ENCODE measurements around the gene TBR1. TPM values are rescaled to one million over a fixed set of nuclear protein-coding genes. Genes with fewer than 3 reads are reported as not detected.
A peak's percentile ranks its signal among the peaks of the same experiment; 100 is the strongest.

The TBR1 gene
- total RNA-seq, 1 experiment from 2014 or later = 0.15 TPM

GRCh38 chr2:161381546-161381945, 34.6 kb upstream of the TBR1 start:
- Histone ChIP-seq H3K36me3 (ENCODE audit: insufficient read depth, low read length) (peaks cover 16% of the 10 kb centered on the region; the same call in 1 of the 2 replicates), H3K9me2 (replicated peaks; ENCODE audit: insufficient read depth, low read length) (no peaks in the 10 kb centered on the region), H3K79me2 (ENCODE audit: low read length) (peaks cover 75% of the 10 kb centered on the region), H2AFZ (ENCODE audit: low read length) (no peak overlapping the region), H4K20me1 (ENCODE audit: insufficient read depth, low read depth, low read length) (no peaks in the 10 kb centered on the region), H3K4me2 (ENCODE audit: low read depth, low read length, poor library complexity, severe bottlenecking) (no peak overlapping the region), H3K9me3 (ENCODE audit: low read length) (no peaks in the 10 kb centered on the region), H3K27me3 (ENCODE audit: low read length) (no peaks in the 10 kb centered on the region), H3K9ac (ENCODE audit: low read length) (no peak overlapping the region), H3K4me3 (ENCODE audit: low read length) (no peak overlapping the region), H3K27ac (ENCODE audit: low read length) (no peak overlapping the region), H3K4me1 (ENCODE audit: low read length) (peaks cover 39% of the 10 kb centered on the region)
- DNase-seq = no peak

GRCh38 chr2:161382747-161383146, 33.4 kb upstream of the TBR1 start:
- no peak overlapping the region for H2AFZ ChIP-seq (ENCODE audit: low read length)

GRCh38 chr2:161384864-161385263, 31.2 kb upstream of the TBR1 start:
- Histone ChIP-seq H3K4me2 (ENCODE audit: low read depth, low read length, poor library complexity, severe bottlenecking) (peak overlapping the region; percentile 13), H3K27me3 (ENCODE audit: low read length) (no peaks in the 10 kb centered on the region), H3K27ac (ENCODE audit: low read length) (peak overlapping the region; percentile 58; the same call in 1 of the 2 replicates), H3K9me2 (replicated peaks; ENCODE audit: insufficient read depth, low read length) (no peaks in the 10 kb centered on the region), H2AFZ (ENCODE audit: low read length) (no peak overlapping the region), H3K79me2 (ENCODE audit: low read length) (peaks cover 72% of the 10 kb centered on the region), H3K4me3 (ENCODE audit: low read length) (no peak overlapping the region), H3K9me3 (ENCODE audit: low read length) (no peaks in the 10 kb centered on the region), H4K20me1 (ENCODE audit: insufficient read depth, low read depth, low read length) (no peaks in the 10 kb centered on the region), H3K4me1 (ENCODE audit: low read length) (peaks cover 44% of the 10 kb centered on the region), H3K36me3 (ENCODE audit: insufficient read depth, low read length) (peaks cover 24% of the 10 kb centered on the region; the same call in 1 of the 2 replicates), H3K9ac (ENCODE audit: low read length) (no peak overlapping the region)
- DNase-seq = no peak

More at GRCh38 chr2:161382747-161383146, 33.4 kb upstream of the TBR1 start:
- H3K9me3 ChIP-seq (ENCODE audit: low read length) = no peaks in the 10 kb centered on the region
- no peak overlapping the region for H3K27ac ChIP-seq (ENCODE audit: low read length)
- H4K20me1 ChIP-seq (ENCODE audit: insufficient read depth, low read depth, low read length) = no peaks in the 10 kb centered on the region
- DNase-seq = no peak
- no peaks in the 10 kb centered on the region for H3K27me3 ChIP-seq (ENCODE audit: low read length)
- H3K9ac ChIP-seq (ENCODE audit: low read length) = no peak overlapping the region
- H3K4me3 ChIP-seq (ENCODE audit: low read length) = no peak overlapping the region
- H3K9me2 ChIP-seq (replicated peaks; ENCODE audit: insufficient read depth, low read length) = no peaks in the 10 kb centered on the region
- H3K4me1 ChIP-seq (ENCODE audit: low read length) = peaks cover 44% of the 10 kb centered on the region
- H3K36me3 ChIP-seq (ENCODE audit: insufficient read depth, low read length) = peaks cover 24% of the 10 kb centered on the region; the same call in 1 of the 2 replicates
- no peak overlapping the region for H3K4me2 ChIP-seq (ENCODE audit: low read depth, low read length, poor library complexity, severe bottlenecking)
- peaks cover 77% of the 10 kb centered on the region for H3K79me2 ChIP-seq (ENCODE audit: low read length)

- Histone ChIP-seq H3K9me2 (replicated peaks; ENCODE audit: insufficient read depth, low read length) (no peaks in the 10 kb centered on the region), H3K36me3 (ENCODE audit: insufficient read depth, low read length) (peaks cover 29% of the 10 kb centered on the region; the same call in 1 of the 2 replicates), H2AFZ (ENCODE audit: low read length) (no peak overlapping the region), H3K27me3 (ENCODE audit: low read length) (no peaks in the 10 kb centered on the region), H4K20me1 (ENCODE audit: insufficient read depth, low read depth, low read length) (no peaks in the 10 kb centered on the region), H3K79me2 (ENCODE audit: low read length) (peaks cover 68% of the 10 kb centered on the region), H3K4me1 (ENCODE audit: low read length) (peaks cover 44% of the 10 kb centered on the region), H3K27ac (ENCODE audit: low read length) (peak overlapping the region; percentile 58), H3K9ac (ENCODE audit: low read length) (no peak overlapping the region), H3K4me3 (ENCODE audit: low read length) (no peak overlapping the region), H3K4me2 (ENCODE audit: low read depth, low read length, poor library complexity, severe bottlenecking) (peak overlapping the region; percentile 31), H3K9me3 (ENCODE audit: low read length) (no peaks in the 10 kb centered on the region)
- DNase-seq = no peak
Measured at GRCh38 chr2:161386228-161386824, 29.8 kb upstream of the TBR1 start.

- H3K4me1 ChIP-seq (ENCODE audit: low read length) = peaks cover 34% of the 10 kb centered on the region
- H3K4me2 ChIP-seq (ENCODE audit: low read depth, low read length, poor library complexity, severe bottlenecking) = no peak overlapping the region
Measured at GRCh38 chr2:161388146-161388779, 27.8 kb upstream of the TBR1 start.

GRCh38 chr2:161391737-161392506, 24.2 kb upstream of the TBR1 start:
- H3K9ac ChIP-seq (ENCODE audit: low read length) = no peak overlapping the region
- H3K27me3 ChIP-seq (ENCODE audit: low read length) = no peaks in the 10 kb centered on the region
- H3K36me3 ChIP-seq (ENCODE audit: insufficient read depth, low read length) = peaks cover 43% of the 10 kb centered on the region
- no peak overlapping the region for H3K4me3 ChIP-seq (ENCODE audit: low read length)
- no peaks in the 10 kb centered on the region for H3K9me3 ChIP-seq (ENCODE audit: low read length)
- peaks cover 39% of the 10 kb centered on the region for H3K79me2 ChIP-seq (ENCODE audit: low read length)
- H2AFZ ChIP-seq (ENCODE audit: low read length) = no peak overlapping the region
- H3K4me1 ChIP-seq (ENCODE audit: low read length) = peaks cover under 1% of the 10 kb centered on the region
- DNase-seq = no peak
- no peak overlapping the region for H3K4me2 ChIP-seq (ENCODE audit: low read depth, low read length, poor library complexity, severe bottlenecking)
- no peaks in the 10 kb centered on the region for H4K20me1 ChIP-seq (ENCODE audit: insufficient read depth, low read depth, low read length)
- no peak overlapping the region for H3K27ac ChIP-seq (ENCODE audit: low read length)
- no peaks in the 10 kb centered on the region for H3K9me2 ChIP-seq (replicated peaks; ENCODE audit: insufficient read depth, low read length)

More at GRCh38 chr2:161388146-161388779, 27.8 kb upstream of the TBR1 start:
- H3K9ac ChIP-seq (ENCODE audit: low read length) = no peak overlapping the region
- no peaks in the 10 kb centered on the region for H3K9me3 ChIP-seq (ENCODE audit: low read length)
- H3K36me3 ChIP-seq (ENCODE audit: insufficient read depth, low read length) = peaks cover 27% of the 10 kb centered on the region
- H3K27ac ChIP-seq (ENCODE audit: low read length) = no peak overlapping the region; the same call in 1 of the 2 replicates
- H2AFZ ChIP-seq (ENCODE audit: low read length) = no peak overlapping the region
- no peak overlapping the region for H3K4me3 ChIP-seq (ENCODE audit: low read length)
- H3K9me2 ChIP-seq (replicated peaks; ENCODE audit: insufficient read depth, low read length) = no peaks in the 10 kb centered on the region
- peaks cover 62% of the 10 kb centered on the region for H3K79me2 ChIP-seq (ENCODE audit: low read length)
- no peak for DNase-seq
- H4K20me1 ChIP-seq (ENCODE audit: insufficient read depth, low read depth, low read length) = no peaks in the 10 kb centered on the region
- H3K27me3 ChIP-seq (ENCODE audit: low read length) = no peaks in the 10 kb centered on the region

GRCh38 chr2:161400076-161400475, 16.0 kb upstream of the TBR1 start:
- Histone ChIP-seq H3K79me2 (ENCODE audit: low read length) (0 out of 2 replicates have a peak, but pooled peaks cover 3% of the 10 kb centered on the region), H3K27ac (ENCODE audit: low read length) (no peak overlapping the region), H3K9me3 (ENCODE audit: low read length) (no peaks in the 10 kb centered on the region), H3K27me3 (ENCODE audit: low read length) (no peaks in the 10 kb centered on the region), H4K20me1 (ENCODE audit: insufficient read depth, low read depth, low read length) (no peaks in the 10 kb centered on the region), H2AFZ (ENCODE audit: low read length) (no peak overlapping the region), H3K9ac (ENCODE audit: low read length) (no peak overlapping the region), H3K36me3 (ENCODE audit: insufficient read depth, low read length) (peaks cover 21% of the 10 kb centered on the region; the same call in 1 of the 2 replicates), H3K4me1 (ENCODE audit: low read length) (no peaks in the 10 kb centered on the region), H3K4me2 (ENCODE audit: low read depth, low read length, poor library complexity, severe bottlenecking) (no peak overlapping the region), H3K4me3 (ENCODE audit: low read length) (no peak overlapping the region), H3K9me2 (replicated peaks; ENCODE audit: insufficient read depth, low read length) (no peaks in the 10 kb centered on the region)
- no peak for DNase-seq

- Histone ChIP-seq H3K4me3 (ENCODE audit: low read length) (no peak overlapping the region), H4K20me1 (ENCODE audit: insufficient read depth, low read depth, low read length) (no peaks in the 10 kb centered on the region), H3K27me3 (ENCODE audit: low read length) (no peaks in the 10 kb centered on the region), H2AFZ (ENCODE audit: low read length) (no peak overlapping the region), H3K4me1 (ENCODE audit: low read length) (no peaks in the 10 kb centered on the region), H3K4me2 (ENCODE audit: low read depth, low read length, poor library complexity, severe bottlenecking) (no peak overlapping the region), H3K9me2 (replicated peaks; ENCODE audit: insufficient read depth, low read length) (no peaks in the 10 kb centered on the region), H3K79me2 (ENCODE audit: low read length) (no peaks in the 10 kb centered on the region), H3K36me3 (ENCODE audit: insufficient read depth, low read length) (peaks cover 8% of the 10 kb centered on the region; the same call in 1 of the 2 replicates), H3K27ac (ENCODE audit: low read length) (no peak overlapping the region), H3K9ac (ENCODE audit: low read length) (no peak overlapping the region), H3K9me3 (ENCODE audit: low read length) (no peaks in the 10 kb centered on the region)
- no peak for DNase-seq
Measured at GRCh38 chr2:161402297-161402696, 13.8 kb upstream of the TBR1 start.

Measured in Karpas-422 (cell line).